ENCODE data around the gene PLXND1. TPM values are rescaled to one million over a fixed set of nuclear protein-coding genes. Genes with fewer than 3 reads are reported as not detected.

PLXND1 gene
- total RNA-seq, 2 donors from 2014 or later: 73.1 to 83.2 TPM

GRCh38 chr3:129536374-129536667 is 70.2 kb downstream of the PLXND1 start:
- no peaks in the 10 kb centered on the region for H3K9me3 Mint-ChIP-seq
- H3K27me3 Mint-ChIP-seq (ENCODE audit: insufficient read depth): no peaks in the 10 kb centered on the region
- no peak overlapping the region for H3K9ac ChIP-seq (ENCODE audit: extremely low read depth, low read length, poor library complexity, severe bottlenecking)
- no peak for DNase-seq
- peak overlapping the region; percentile 97 for H3K27ac Mint-ChIP-seq
- 88 to 100% methylated on average over 1 to 2 of the region's 2 CpGs for WGBS, 2 experiments (ENCODE audit: insufficient coverage in 1 of 2, insufficient read length in 1 of 2)
- H3K4me3 ChIP-seq (ENCODE audit: low read length): no peak overlapping the region
- peaks cover 29% of the 10 kb centered on the region for H3K4me1 Mint-ChIP-seq
- no peak overlapping the region for H3K4me3 Mint-ChIP-seq
- H3K36me3 ChIP-seq (ENCODE audit: control insufficient read depth, insufficient read depth, low read length): no peaks in the 10 kb centered on the region
- H3K27me3 ChIP-seq (ENCODE audit: control insufficient read depth, insufficient read depth, low read length, poor library complexity, severe bottlenecking): no peaks in the 10 kb centered on the region
- H3K27ac ChIP-seq (ENCODE audit: low read depth, low read length): no peak overlapping the region
- H3K4me1 ChIP-seq (ENCODE audit: control insufficient read depth, insufficient read depth, low read length): peaks cover 21% of the 10 kb centered on the region
- H3K9me3 ChIP-seq (ENCODE audit: control insufficient read depth, low read length): no peaks in the 10 kb centered on the region
- no peaks in the 10 kb centered on the region for H3K36me3 Mint-ChIP-seq (ENCODE audit: low read depth)
- no peak for TF ChIP-seq CTCF (conservative IDR thresholded peaks at IDR 0.05)

GRCh38 chr3:129535075-129535474 is 71.4 kb downstream of the PLXND1 start:
- Mint-ChIP-seq H3K27ac (peak overlapping the region; percentile 97), H3K36me3 (ENCODE audit: low read depth) (no peaks in the 10 kb centered on the region), H3K9me3 (no peaks in the 10 kb centered on the region), H3K4me1 (peaks cover 41% of the 10 kb centered on the region), H3K4me3 (peak overlapping the region; percentile 14), H3K27me3 (ENCODE audit: insufficient read depth) (no peaks in the 10 kb centered on the region)
- no peak for TF ChIP-seq CTCF (conservative IDR thresholded peaks at IDR 0.05)
- Histone ChIP-seq H3K9me3 (ENCODE audit: control insufficient read depth, low read length) (no peaks in the 10 kb centered on the region), H3K4me3 (ENCODE audit: low read length) (peak overlapping the region; percentile 56), H3K9ac (ENCODE audit: extremely low read depth, low read length, poor library complexity, severe bottlenecking) (peak overlapping the region; percentile 76), H3K4me1 (ENCODE audit: control insufficient read depth, insufficient read depth, low read length) (peaks cover 28% of the 10 kb centered on the region), H3K36me3 (ENCODE audit: control insufficient read depth, insufficient read depth, low read length) (no peaks in the 10 kb centered on the region), H3K27me3 (ENCODE audit: control insufficient read depth, insufficient read depth, low read length, poor library complexity, severe bottlenecking) (no peaks in the 10 kb centered on the region), H3K27ac (ENCODE audit: low read depth, low read length) (peak overlapping the region; percentile 82)
- 54 to 100% methylated on average over 1 of the region's 1 CpG for WGBS, 2 experiments (ENCODE audit: insufficient coverage in 1 of 2, insufficient read length in 1 of 2)
- DNase-seq: no peak

GRCh38 chr3:129534428-129535027 is 71.9 kb downstream of the PLXND1 start:
- no peaks in the 10 kb centered on the region for H3K9me3 Mint-ChIP-seq
- WGBS, 2 experiments (ENCODE audit: insufficient coverage in 1 of 2, insufficient read length in 1 of 2): 29 to 44% methylated on average over 4 of the region's 4 CpGs
- Histone ChIP-seq H3K9me3 (ENCODE audit: control insufficient read depth, low read length) (no peaks in the 10 kb centered on the region), H3K36me3 (ENCODE audit: control insufficient read depth, insufficient read depth, low read length) (no peaks in the 10 kb centered on the region), H3K27ac (ENCODE audit: low read depth, low read length) (peak overlapping the region; percentile 82), H3K27me3 (ENCODE audit: control insufficient read depth, insufficient read depth, low read length, poor library complexity, severe bottlenecking) (no peaks in the 10 kb centered on the region), H3K4me3 (ENCODE audit: low read length) (peak overlapping the region; percentile 56), H3K4me1 (ENCODE audit: control insufficient read depth, insufficient read depth, low read length) (peaks cover 34% of the 10 kb centered on the region), H3K9ac (ENCODE audit: extremely low read depth, low read length, poor library complexity, severe bottlenecking) (peak overlapping the region; percentile 76)
- H3K36me3 Mint-ChIP-seq (ENCODE audit: low read depth): no peaks in the 10 kb centered on the region
- DNase-seq: peak; percentile 84
- peak overlapping the region; percentile 97 for H3K27ac Mint-ChIP-seq
- H3K4me1 Mint-ChIP-seq: peaks cover 44% of the 10 kb centered on the region
- H3K27me3 Mint-ChIP-seq (ENCODE audit: insufficient read depth): no peaks in the 10 kb centered on the region
- peak overlapping the region; percentile 14 for H3K4me3 Mint-ChIP-seq
- TF ChIP-seq CTCF (conservative IDR thresholded peaks at IDR 0.05): no peak
